K562 (cell line): ENCODE data around the gene PANK2. TPM values are rescaled to one million over a fixed set of nuclear protein-coding genes. Genes with fewer than 3 reads are reported as not detected.
A peak's percentile ranks its signal among the peaks of the same experiment; 100 is the strongest.

ENCODE experiments used
- ATAC-seq: fragments of 200-7000 bp; cut with Tn5 transposase; 3 replicates; pipeline ENCODE4 v1.9.1; 2020; ENCODE audit warnings: moderate library complexity
- BruUV-seq: library from RNA; stranded (reverse); fragments of 400-500 nt; replicated peaks from 2 replicates; lab custom pipeline; 2021; lab: Mats Ljungman, UMichigan
- CTCF ChIA-PET: fragments of 300-600 bp; formaldehyde crosslinking; extraction: SDS; loops from one replicate; lab custom pipeline; 2021; ENCODE audit warnings: low intra/inter-chr PET ratio; lab: Yijun Ruan, JAX
- POLR2A ChIA-PET: fragments of 300-600, 350-650 bp; sonication (Branson Sonifier 250); formaldehyde crosslinking; extraction: SDS; loops from one replicate; lab custom pipeline; 2021; ENCODE audit warnings: antibody characterized with exemption, inconsistent platforms; lab: Yijun Ruan, JAX
- DNase-seq, 4 experiments: peaks; one replicate each; pipeline versions ENCODE4 v3.0.0 to v3.0.0-alpha.2; 2011 to 2018; ENCODE audit warnings: low spot score in 3 of 4, mixed read lengths in 3 of 4; ENCODE audit errors: extremely low read depth in 1 of 4
- FAIRE-seq: peaks from 2 replicates; lab custom pipeline; 2011; peaks lifted over from hg19 to GRCh38; lab: Jason Lieb, UNC
- H2AFZ ChIP-seq: 2 replicates; pipeline ENCODE4 v1.6.0; 2011; ENCODE audit warnings: low read depth, low read length, control low read depth, inconsistent platforms
- H3K27ac ChIP-seq: fragments of 200-600 bp; 3 replicates; pipeline ENCODE4 v1.8.0; 2011; ENCODE audit warnings: low read depth, mild to moderate bottlenecking, control low read depth, inconsistent platforms, low read length, moderate library complexity, mixed read lengths; ENCODE audit errors: extremely low read depth
- H3K27me3 ChIP-seq, 2 experiments: fragments of 300-600 bp in 1 of 2; 2 replicates in 1 of 2; 3 replicates in 1 of 2; pipeline versions ENCODE4 v1.6.0 to v1.8.0; 2011; ENCODE audit warnings: inconsistent platforms in 2 of 2, low read length in 2 of 2, mild to moderate bottlenecking in 1 of 2, mixed read lengths in 1 of 2, moderate library complexity in 1 of 2; ENCODE audit not compliant: control insufficient read depth in 2 of 2, insufficient read depth in 2 of 2
- H3K36me3 ChIP-seq: fragments of 300-600 bp; 3 replicates; pipeline ENCODE4 v1.8.0; 2011; ENCODE audit warnings: mild to moderate bottlenecking, low read length, inconsistent platforms; ENCODE audit not compliant: control insufficient read depth, insufficient read depth
- H3K4me1 ChIP-seq, 2 experiments: fragments of 200-600 bp in 1 of 2; replicated peaks in 1 of 2; 2 replicates in 1 of 2; 3 replicates in 1 of 2; pipeline versions ENCODE4 v1.5.1 to v1.8.0; 2011; ENCODE audit warnings: inconsistent platforms in 2 of 2, low read length in 2 of 2, mild to moderate bottlenecking in 1 of 2, mixed read lengths in 1 of 2, moderate library complexity in 1 of 2; ENCODE audit not compliant: control insufficient read depth in 2 of 2, insufficient read depth in 2 of 2
- H3K4me2 ChIP-seq: 2 replicates; pipeline ENCODE4 v1.6.1; 2011; ENCODE audit warnings: low read length, control low read depth, inconsistent platforms, mixed read lengths; ENCODE audit not compliant: insufficient read depth
- H3K4me3 ChIP-seq: fragments of 200-600 bp; sonication (generic), shearing (Covaris generic); 2 replicates; pipeline ENCODE4 v1.5.1; 2016; ENCODE audit warnings: control low read depth, inconsistent platforms
- H3K79me2 ChIP-seq: fragments of 200-600 bp; 3 replicates; pipeline ENCODE4 v1.8.0; 2011; ENCODE audit warnings: low read length, inconsistent platforms; ENCODE audit not compliant: control insufficient read depth, insufficient read depth
- H3K9ac ChIP-seq, 2 experiments: 2 replicates each; pipeline versions ENCODE4 v1.6.0 to v1.6.1; 2011; ENCODE audit warnings: low read depth in 2 of 2, low read length in 2 of 2, control low read depth in 1 of 2, inconsistent platforms in 1 of 2, mild to moderate bottlenecking in 1 of 2, mixed read lengths in 1 of 2; ENCODE audit not compliant: insufficient read depth in 1 of 2
- H3K9me1 ChIP-seq: one replicate; pipeline ENCODE4 v1.6.0; 2011; ENCODE audit warnings: inconsistent platforms, mild to moderate bottlenecking, low read length, moderate library complexity; ENCODE audit not compliant: control insufficient read depth, insufficient read depth
- H3K9me3 ChIP-seq: replicated peaks from 2 replicates; pipeline ENCODE4 v1.5.1; 2011; ENCODE audit warnings: low read depth, low read length, inconsistent platforms; ENCODE audit not compliant: control insufficient read depth, insufficient read depth
- H4K20me1 ChIP-seq: replicated peaks from 2 replicates; pipeline ENCODE4 v1.6.1; 2011; ENCODE audit warnings: low read length, inconsistent platforms, mixed read lengths; ENCODE audit not compliant: control insufficient read depth, insufficient read depth
- CEBPB ChIP-seq: fragments of 450-650 bp; IDR thresholded peaks from 2 replicates; pipeline ENCODE4 v1.6.1; 2016; ENCODE audit warnings: missing genetic modification characterization, missing compliant biosample characterization
- KLF1 ChIP-seq: fragments of 450-650 bp; IDR thresholded peaks from 2 replicates; pipeline ENCODE4 v1.6.1; 2016; ENCODE audit warnings: missing genetic modification characterization, missing compliant biosample characterization
- MTA2 ChIP-seq: fragments of 450-650 bp; IDR thresholded peaks from 2 replicates; pipeline ENCODE4 v1.6.1; 2016; ENCODE audit warnings: low read depth
- PHF8 ChIP-seq: fragments of 200-600 bp; sonication (generic); IDR thresholded peaks from 2 replicates; pipeline ENCODE4 v1.6.1; 2012; ENCODE audit warnings: mixed run types, mild to moderate bottlenecking, inconsistent platforms, low read length, moderate library complexity, borderline replicate concordance
- RBM14 ChIP-seq: fragments of 200-400 bp; formaldehyde crosslinking; IDR thresholded peaks from 2 replicates; pipeline ENCODE4 v1.6.1; 2018; ENCODE audit warnings: low read depth, mild to moderate bottlenecking, low read length, moderate library complexity, borderline replicate concordance; ENCODE audit not compliant: insufficient read depth
- SIN3A ChIP-seq, 2 experiments: fragments of 150-350 bp in 1 of 2; IDR thresholded peaks; 2 replicates each; pipeline ENCODE4 v1.6.1; 2011 to 2016; ENCODE audit warnings: borderline replicate concordance in 2 of 2, low read depth in 2 of 2, low read length in 2 of 2, mild to moderate bottlenecking in 2 of 2, moderate library complexity in 2 of 2; ENCODE audit not compliant: control insufficient read depth in 1 of 2
- ZEB2 ChIP-seq: fragments of 450-650 bp; IDR thresholded peaks from 2 replicates; pipeline ENCODE4 v1.6.1; 2016
- WGBS: fragments of 100-300 bp; shearing (Covaris generic); methylation state at CpG from one replicate; pipeline ENCODE4 v1.1.6; 2016; ENCODE audit warnings: low coverage, mixed read lengths; ENCODE audit not compliant: insufficient coverage; ENCODE audit errors: missing lambda C conversion rate; 5-methylcytosine and 5-hydroxymethylcytosine counted together
- in situ Hi-C: fragments of 300-500 bp; cut with MboI; formaldehyde crosslinking; loops from 4 replicates; pipeline ENCODE4 v1.15.0; 2018; ENCODE audit warnings: inconsistent platforms, mixed read lengths
- intact Hi-C: fragments of 100-400 bp; cut with micrococcal nuclease; formaldehyde crosslinking; loops from 2 replicates; pipeline ENCODE4 v1.14.2; 2022
- polyA plus RNA-seq, 8 experiments: library from polyadenylated mRNA; depleted of rRNA in 4 of 8; stranded (reverse) in 5 of 8; unstranded in 3 of 8; fragments of >200 nt; fragmentation: Nextera tagmentation in 2 of 8; fragmentation: Illumina TruSeq in 1 of 8; extraction: Ambion mirVana in 2 of 8; extraction: Trizol in 1 of 8; gene quantifications; 2 replicates each; pipeline versions ENCODE4 v1.2.1 to v1.2.3, GENCODE V29; 2011 to 2014; ENCODE audit warnings: inconsistent platforms in 1 of 8, missing spikeins in 1 of 8
- total RNA-seq, 7 experiments: library from RNA; depleted of rRNA in 6 of 7; stranded (reverse); fragments of >200 nt in 6 of 7; fragmentation: Illumina TruSeq in 2 of 7; extraction: Trizol in 2 of 7; gene quantifications; 2 replicates each; pipeline versions ENCODE4 v1.2.1 to v1.2.3, GENCODE V29; 2011 to 2021; ENCODE audit warnings: low replicate concordance in 1 of 7
- TF ChIP-seq, protein P1 (sequence below), 2 experiments: fragments of 450-650 bp; IDR thresholded peaks; 2 replicates each; pipeline ENCODE4 v1.6.1; 2016; ENCODE audit warnings: mild to moderate bottlenecking in 2 of 2, borderline replicate concordance in 1 of 2, low read depth in 1 of 2, moderate library complexity in 1 of 2
- TF ChIP-seq, protein P2 (sequence below): fragments of 450-650 bp; formaldehyde crosslinking; IDR thresholded peaks from 2 replicates; pipeline ENCODE4 v1.4.0; 2020; ENCODE audit warnings: mild to moderate bottlenecking, moderate library complexity

Gene PANK2
- total and polyA plus RNA-seq, 9 of the 15 experiments (the other 6 are each of a cell fraction or from before 2014, with no cell fraction given) = 14.9 to 43.5 (median 31.4) TPM

DNA sequence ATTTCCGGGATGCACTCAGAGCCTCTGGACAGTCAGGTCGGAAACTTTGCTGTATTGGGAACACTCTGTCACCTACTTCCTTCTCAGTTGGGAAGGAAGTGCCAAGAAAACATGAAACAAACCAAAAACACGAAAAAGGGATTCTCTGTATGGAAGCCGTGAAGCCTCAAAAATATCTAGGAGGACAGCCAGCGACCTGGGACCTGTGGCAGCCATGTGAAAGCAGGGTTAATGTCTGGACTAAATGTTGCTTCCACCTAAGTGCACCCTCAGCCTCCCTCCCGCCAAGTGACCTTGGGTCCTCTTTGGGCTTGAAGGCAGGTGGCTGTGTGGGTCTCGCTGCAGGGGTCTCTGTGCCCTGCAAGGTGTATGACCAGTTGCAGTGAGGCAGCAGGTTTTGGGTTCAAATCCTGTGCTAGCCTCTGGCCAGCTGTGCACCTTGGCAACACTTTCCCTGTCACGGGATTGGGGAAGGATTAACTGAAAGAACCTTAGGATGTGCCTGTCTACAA is 41.7 kb upstream of the PANK2 start:
- TSS peak; percentile 80 for BruUV-seq
- H3K4me2 ChIP-seq = peak overlapping the region; percentile 91
- H3K4me3 ChIP-seq = peak overlapping the region; percentile 81
- ATAC-seq (no peak), FAIRE-seq (no peak), DNase-seq (no peak)
- POLR2A ChIA-PET = interaction anchor here (0.6 to 1.0 kb wide), 2 partner anchors 27 to 69 kb away, joined by 3 read pairs; no protein-coding TSS in a partner anchor
- H3K79me2 ChIP-seq = peaks cover 28% of the 10 kb centered on the region
- H3K4me1 ChIP-seq = peaks cover 28 to 39% of the 10 kb centered on the region in 2 experiments; a peak in 4 of 5 replicates
- no peaks in the 10 kb centered on the region for H4K20me1 ChIP-seq
- H3K27ac ChIP-seq = peak overlapping the region; percentile 88
- H3K27me3 ChIP-seq = no peaks in the 10 kb centered on the region
- peaks cover 16% of the 10 kb centered on the region; the same call in 2 of the 3 replicates for H3K36me3 ChIP-seq
- intact Hi-C loops = loop anchor here (2.0 to 5.0 kb wide), 2 partner anchors 27 to 60 kb away; partner anchors contain the start of genes AP5S1 and CENPB
- H2AFZ ChIP-seq = peak overlapping the region; percentile 68
- peak overlapping the region; percentile 85 to 96 for H3K9ac ChIP-seq
- H3K9me1 ChIP-seq = no peaks in the 10 kb centered on the region
- no peaks in the 10 kb centered on the region for H3K9me3 ChIP-seq
- in situ Hi-C loops = no loop called here
- 16% methylated on average over 8 of the region's 8 CpGs for WGBS
- CTCF ChIA-PET = interaction anchor here (0.6 kb wide), 1 partner anchor 59 kb away, joined by 3 read pairs; no protein-coding TSS in a partner anchor
- no peak for TF ChIP-seq PHF8
- TF ChIP-seq RBM14 = no peak
- TF ChIP-seq CEBPB (tag) = no peak
- no peak for TF ChIP-seq SIN3A (IDR thresholded peaks at IDR 0.05; ENCODE audit: borderline replicate concordance in 2 of 2, control insufficient read depth in 1 of 2, low read depth in 2 of 2, low read length in 2 of 2)
- no peak for TF ChIP-seq ZEB2
- no peak for TF ChIP-seq KLF1 (tag)
- TF ChIP-seq, protein P1, sequence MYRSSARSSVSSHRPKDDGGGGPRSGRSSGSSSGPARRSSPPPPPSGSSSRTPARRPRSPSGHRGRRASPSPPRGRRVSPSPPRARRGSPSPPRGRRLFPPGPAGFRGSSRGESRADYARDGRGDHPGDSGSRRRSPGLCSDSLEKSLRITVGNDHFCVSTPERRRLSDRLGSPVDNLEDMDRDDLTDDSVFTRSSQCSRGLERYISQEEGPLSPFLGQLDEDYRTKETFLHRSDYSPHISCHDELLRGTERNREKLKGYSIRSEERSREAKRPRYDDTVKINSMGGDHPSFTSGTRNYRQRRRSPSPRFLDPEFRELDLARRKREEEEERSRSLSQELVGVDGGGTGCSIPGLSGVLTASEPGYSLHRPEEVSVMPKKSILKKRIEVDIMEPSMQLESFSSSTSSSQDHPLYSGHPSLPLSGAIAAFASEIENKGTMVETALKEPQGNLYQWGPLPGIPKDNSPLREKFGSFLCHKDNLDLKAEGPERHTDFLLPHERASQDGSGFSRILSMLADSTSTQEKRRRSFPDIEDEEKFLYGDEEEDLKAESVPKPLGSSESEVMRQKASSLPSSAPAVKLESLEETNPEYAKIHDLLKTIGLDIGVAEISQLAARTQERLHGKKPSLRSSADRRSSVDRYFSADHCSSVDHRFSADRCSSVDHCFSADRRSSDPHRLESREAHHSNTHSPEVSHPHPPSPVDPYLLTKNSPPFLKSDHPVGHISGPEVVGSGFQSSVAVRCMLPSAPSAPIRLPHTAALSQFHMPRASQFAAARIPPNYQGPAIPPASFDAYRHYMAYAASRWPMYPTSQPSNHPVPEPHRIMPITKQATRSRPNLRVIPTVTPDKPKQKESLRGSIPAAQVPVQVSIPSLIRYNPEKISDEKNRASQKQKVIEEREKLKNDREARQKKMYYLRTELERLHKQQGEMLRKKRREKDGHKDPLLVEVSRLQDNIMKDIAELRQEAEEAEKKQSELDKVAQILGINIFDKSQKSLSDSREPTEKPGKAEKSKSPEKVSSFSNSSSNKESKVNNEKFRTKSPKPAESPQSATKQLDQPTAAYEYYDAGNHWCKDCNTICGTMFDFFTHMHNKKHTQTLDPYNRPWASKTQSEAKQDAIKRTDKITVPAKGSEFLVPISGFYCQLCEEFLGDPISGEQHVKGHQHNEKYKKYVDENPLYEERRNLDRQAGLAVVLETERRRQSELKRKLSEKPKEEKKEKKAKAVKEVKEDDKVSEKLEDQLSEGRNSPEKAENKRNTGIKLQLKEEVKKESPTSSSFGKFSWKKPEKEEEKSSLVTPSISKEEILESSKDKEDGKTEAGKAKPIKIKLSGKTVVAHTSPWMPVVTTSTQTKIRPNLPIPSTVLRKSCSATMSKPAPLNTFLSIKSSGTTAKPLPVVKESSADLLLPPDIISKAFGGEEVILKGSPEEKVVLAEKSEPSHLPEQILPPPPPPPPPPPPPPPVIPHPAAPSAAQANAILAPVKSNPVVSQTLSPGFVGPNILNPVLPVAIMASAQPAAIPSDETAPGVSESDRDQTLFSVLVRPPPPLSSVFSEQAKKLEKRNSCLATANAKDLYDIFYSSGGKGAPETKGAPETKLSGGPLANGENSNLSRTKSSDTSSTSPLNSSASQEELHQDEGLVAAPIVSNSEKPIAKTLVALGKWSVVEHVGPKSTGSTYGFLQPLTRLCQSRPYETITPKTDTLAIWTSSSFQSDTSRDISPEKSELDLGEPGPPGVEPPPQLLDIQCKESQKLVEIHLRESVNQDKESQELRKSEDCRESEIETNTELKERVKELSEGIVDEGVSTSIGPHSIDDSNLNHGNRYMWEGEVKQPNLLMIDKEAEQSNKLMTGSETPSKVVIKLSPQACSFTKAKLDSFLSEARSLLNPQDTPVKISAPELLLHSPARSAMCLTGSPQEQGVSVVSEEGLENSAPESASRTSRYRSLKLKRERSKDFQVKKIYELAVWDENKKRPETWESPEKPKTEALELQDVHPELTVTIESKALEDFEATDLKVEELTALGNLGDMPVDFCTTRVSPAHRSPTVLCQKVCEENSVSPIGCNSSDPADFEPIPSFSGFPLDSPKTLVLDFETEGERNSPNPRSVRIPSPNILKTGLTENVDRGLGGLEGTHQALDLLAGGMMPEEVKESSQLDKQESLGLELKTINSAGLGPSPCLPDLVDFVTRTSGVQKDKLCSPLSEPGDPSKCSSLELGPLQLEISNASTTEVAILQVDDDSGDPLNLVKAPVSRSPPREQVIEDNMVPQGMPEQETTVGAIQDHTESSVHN (IDR thresholded peaks at IDR 0.05; ENCODE audit: borderline replicate concordance in 1 of 2, low read depth in 1 of 2) = no peak
- TF ChIP-seq, protein P2, sequence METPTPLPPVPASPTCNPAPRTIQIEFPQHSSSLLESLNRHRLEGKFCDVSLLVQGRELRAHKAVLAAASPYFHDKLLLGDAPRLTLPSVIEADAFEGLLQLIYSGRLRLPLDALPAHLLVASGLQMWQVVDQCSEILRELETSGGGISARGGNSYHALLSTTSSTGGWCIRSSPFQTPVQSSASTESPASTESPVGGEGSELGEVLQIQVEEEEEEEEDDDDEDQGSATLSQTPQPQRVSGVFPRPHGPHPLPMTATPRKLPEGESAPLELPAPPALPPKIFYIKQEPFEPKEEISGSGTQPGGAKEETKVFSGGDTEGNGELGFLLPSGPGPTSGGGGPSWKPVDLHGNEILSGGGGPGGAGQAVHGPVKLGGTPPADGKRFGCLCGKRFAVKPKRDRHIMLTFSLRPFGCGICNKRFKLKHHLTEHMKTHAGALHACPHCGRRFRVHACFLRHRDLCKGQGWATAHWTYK (CRISPR knock-in tag) = no peak
- TF ChIP-seq MTA2 = no peak
